NCI-H526 treated with DMSO at 0.1 percent for 48 hours (cell line): Measurements from ENCODE around the gene OST4.
"Not testable (repeated sequence)": the region's sequence is repeated elsewhere in the genome, so short reads cannot be mapped to it uniquely, and the experiment has no call there.

ENCODE experiments used
- DNase-seq: peaks from one replicate; lab custom pipeline; 2025; lab: John Stamatoyannopoulos, UW

Gene OST4

GRCh38 chr2:27071277-27071989, at the start of gene OST4:
TSS of gene OST4 (minus strand) at chr2:27071654.
- DNase-seq, result peak; percentile 72

GRCh38 chr2:27119330-27119670, 47.8 kb upstream of the OST4 start:
- not testable (repeated sequence) for DNase-seq

- DNase-seq, result peak; percentile 22
These were observed 47.3 kb upstream of the OST4 start, which contains the start of gene CGREF1 for GRCh38 chr2:27118525-27119329. TSS of gene CGREF1 (minus strand) at chr2:27119128. CDS start at chr2:27104366, 14,762 bp downstream.

- no peak for DNase-seq
These were observed 46.6 kb upstream of the OST4 start for GRCh38 chr2:27117995-27118524.

GRCh38 chr2:27115519-27115918, 44.1 kb upstream of the OST4 start:
- DNase-seq, result no peak

GRCh38 chr2:27111392-27112078, 40.1 kb upstream of the OST4 start:
- DNase-seq, result not testable (repeated sequence)

GRCh38 chr2:27110603-27111352, 39.3 kb upstream of the OST4 start:
- not testable (repeated sequence) for DNase-seq

- no peak for DNase-seq
These were observed 37.6 kb upstream of the OST4 start for GRCh38 chr2:27109083-27109482.

GRCh38 chr2:27108221-27108620, 36.8 kb upstream of the OST4 start:
- DNase-seq, result no peak

GRCh38 chr2:27105981-27106380, 34.5 kb upstream of the OST4 start:
- DNase-seq, result no peak

GRCh38 chr2:27102329-27102728, 30.9 kb upstream of the OST4 start:
- DNase-seq, result no peak

GRCh38 chr2:27100036-27100435, 28.6 kb upstream of the OST4 start:
- DNase-seq, result no peak

- DNase-seq, result no peak
These were observed 28.0 kb upstream of the OST4 start for GRCh38 chr2:27099334-27099955.

- no peak for DNase-seq
These were observed 25.9 kb upstream of the OST4 start for GRCh38 chr2:27097341-27097740.

- DNase-seq, result no peak
These were observed 25.4 kb upstream of the OST4 start for GRCh38 chr2:27096748-27097297.

- DNase-seq, result peak; percentile 16
These were observed 24.5 kb upstream of the OST4 start for GRCh38 chr2:27095745-27096651.

- no peak for DNase-seq
These were observed 23.9 kb upstream of the OST4 start for GRCh38 chr2:27095427-27095744.

- DNase-seq, result no peak
These were observed 23.0 kb upstream of the OST4 start for GRCh38 chr2:27094353-27094984.
